MG63 (cell line): ENCODE results near the gene TXNDC11. TPM values are rescaled to one million over a fixed set of nuclear protein-coding genes. Genes with fewer than 3 reads are reported as not detected.
A peak's percentile ranks its signal among the peaks of the same experiment; 100 is the strongest.

Experiments
- DNase-seq: peaks from one replicate; pipeline ENCODE4 v3.0.0-alpha.2; 2020
- H3K27me3 ChIP-seq: fragments of 250-450 bp; sonication (Bioruptor Pico); 2 replicates; pipeline ENCODE4 v1.5.1; 2020; ENCODE audit warnings: mild to moderate bottlenecking, moderate library complexity
- H3K36me3 ChIP-seq: fragments of 250-450 bp; sonication (Bioruptor Pico); 2 replicates; pipeline ENCODE4 v1.5.1; 2020; ENCODE audit warnings: mild to moderate bottlenecking, moderate library complexity
- H3K4me3 ChIP-seq: fragments of 250-450 bp; sonication (Bioruptor Pico); 2 replicates; pipeline ENCODE4 v1.5.1; 2020; ENCODE audit warnings: mild to moderate bottlenecking, moderate library complexity
- H3K9me3 ChIP-seq: fragments of 250-450 bp; sonication (Bioruptor Pico); 2 replicates; pipeline ENCODE4 v1.5.1; 2020; ENCODE audit warnings: mild to moderate bottlenecking, moderate library complexity
- total RNA-seq: library from RNA; depleted of rRNA; stranded (reverse); fragments of >200 nt; shearing (Covaris generic); gene quantifications from 2 replicates; pipeline ENCODE4 v1.2.3, GENCODE V29; 2014; ENCODE audit warnings: low replicate concordance

TXNDC11 gene
- total RNA-seq, 1 experiment from 2014 or later = 47.2 TPM

GRCh38 chr16:11687601-11688519 is 54.8 kb downstream of the TXNDC11 start:
- Histone ChIP-seq H3K27me3 (no peaks in the 10 kb centered on the region), H3K9me3 (no peaks in the 10 kb centered on the region), H3K4me3 (no peak overlapping the region), H3K36me3 (peaks cover 87% of the 10 kb centered on the region)
- no peak for DNase-seq

- no peak for DNase-seq
- Histone ChIP-seq H3K36me3 (peaks cover 83% of the 10 kb centered on the region), H3K4me3 (no peak overlapping the region), H3K9me3 (no peaks in the 10 kb centered on the region), H3K27me3 (no peaks in the 10 kb centered on the region)
Observed at GRCh38 chr16:11686713-11687380, 55.8 kb downstream of the TXNDC11 start.

- H3K27me3 ChIP-seq = no peaks in the 10 kb centered on the region
- H3K36me3 ChIP-seq = peaks cover 83% of the 10 kb centered on the region
- no peak overlapping the region for H3K4me3 ChIP-seq
- DNase-seq = peak; percentile 41
- H3K9me3 ChIP-seq = no peaks in the 10 kb centered on the region
Observed at GRCh38 chr16:11685844-11686618, 56.6 kb downstream of the TXNDC11 start.

- DNase-seq = no peak
- Histone ChIP-seq H3K36me3 (peaks cover 85% of the 10 kb centered on the region), H3K4me3 (no peak overlapping the region), H3K9me3 (no peaks in the 10 kb centered on the region), H3K27me3 (no peaks in the 10 kb centered on the region)
Observed at GRCh38 chr16:11684231-11685025, 58.2 kb downstream of the TXNDC11 start.

- H3K27me3 ChIP-seq = no peaks in the 10 kb centered on the region
- H3K9me3 ChIP-seq = no peaks in the 10 kb centered on the region
- H3K4me3 ChIP-seq = no peak overlapping the region
- no peak for DNase-seq
- peaks cover 85% of the 10 kb centered on the region for H3K36me3 ChIP-seq
Observed at GRCh38 chr16:11683145-11683544, 59.5 kb downstream of the TXNDC11 start.

GRCh38 chr16:11682655-11683096 is 60.0 kb downstream of the TXNDC11 start:
- Histone ChIP-seq H3K9me3 (no peaks in the 10 kb centered on the region), H3K4me3 (no peak overlapping the region), H3K36me3 (peaks cover 85% of the 10 kb centered on the region), H3K27me3 (no peaks in the 10 kb centered on the region)
- no peak for DNase-seq

- Histone ChIP-seq H3K4me3 (no peak overlapping the region), H3K36me3 (peaks cover 85% of the 10 kb centered on the region), H3K9me3 (no peaks in the 10 kb centered on the region), H3K27me3 (no peaks in the 10 kb centered on the region)
- DNase-seq = no peak
Observed at GRCh38 chr16:11681976-11682654, 60.5 kb downstream of the TXNDC11 start.

GRCh38 chr16:11681556-11681955 is 61.1 kb downstream of the TXNDC11 start:
- Histone ChIP-seq H3K9me3 (no peaks in the 10 kb centered on the region), H3K36me3 (peaks cover 86% of the 10 kb centered on the region), H3K27me3 (no peaks in the 10 kb centered on the region), H3K4me3 (no peak overlapping the region)
- DNase-seq = no peak

- H3K9me3 ChIP-seq = no peaks in the 10 kb centered on the region
- H3K4me3 ChIP-seq = no peak overlapping the region
- H3K27me3 ChIP-seq = no peaks in the 10 kb centered on the region
- no peak for DNase-seq
- H3K36me3 ChIP-seq = peaks cover 93% of the 10 kb centered on the region
Observed at GRCh38 chr16:11679941-11680911, 62.4 kb downstream of the TXNDC11 start.

GRCh38 chr16:11679250-11679649 is 63.4 kb downstream of the TXNDC11 start:
- Histone ChIP-seq H3K27me3 (no peaks in the 10 kb centered on the region), H3K36me3 (peaks cover 83% of the 10 kb centered on the region), H3K4me3 (no peak overlapping the region), H3K9me3 (no peaks in the 10 kb centered on the region)
- DNase-seq = no peak

GRCh38 chr16:11677959-11678881 is 64.4 kb downstream of the TXNDC11 start:
- no peak for DNase-seq
- Histone ChIP-seq H3K4me3 (no peak overlapping the region), H3K9me3 (no peaks in the 10 kb centered on the region), H3K36me3 (peaks cover 76% of the 10 kb centered on the region), H3K27me3 (no peaks in the 10 kb centered on the region)

GRCh38 chr16:11677451-11677951 is 65.2 kb downstream of the TXNDC11 start:
- DNase-seq = peak; percentile 47
- H3K9me3 ChIP-seq = no peaks in the 10 kb centered on the region

GRCh38 chr16:11676799-11677198 is 65.9 kb downstream of the TXNDC11 start:
- Histone ChIP-seq H3K36me3 (peaks cover 66% of the 10 kb centered on the region), H3K4me3 (no peak overlapping the region), H3K27me3 (no peaks in the 10 kb centered on the region), H3K9me3 (no peaks in the 10 kb centered on the region)
- DNase-seq = no peak

More at GRCh38 chr16:11677451-11677951, 65.2 kb downstream of the TXNDC11 start:
- H3K27me3 ChIP-seq = no peaks in the 10 kb centered on the region
- no peak overlapping the region for H3K4me3 ChIP-seq
- peaks cover 71% of the 10 kb centered on the region for H3K36me3 ChIP-seq
